WI38 (cell line): Measurements from ENCODE around the gene APOL5.

Experiments
- H3K4me3 ChIP-seq: 2 replicates; pipeline ENCODE4 v1.5.1; 2011; ENCODE audit warnings: low read depth, mild to moderate bottlenecking, control low read depth, low read length
- TF ChIP-seq, protein P1 (sequence below): IDR thresholded peaks from 2 replicates; pipeline ENCODE4 v1.5.1; 2012; ENCODE audit warnings: low read depth, mild to moderate bottlenecking, control low read depth, low read length

APOL5 gene

DNA sequence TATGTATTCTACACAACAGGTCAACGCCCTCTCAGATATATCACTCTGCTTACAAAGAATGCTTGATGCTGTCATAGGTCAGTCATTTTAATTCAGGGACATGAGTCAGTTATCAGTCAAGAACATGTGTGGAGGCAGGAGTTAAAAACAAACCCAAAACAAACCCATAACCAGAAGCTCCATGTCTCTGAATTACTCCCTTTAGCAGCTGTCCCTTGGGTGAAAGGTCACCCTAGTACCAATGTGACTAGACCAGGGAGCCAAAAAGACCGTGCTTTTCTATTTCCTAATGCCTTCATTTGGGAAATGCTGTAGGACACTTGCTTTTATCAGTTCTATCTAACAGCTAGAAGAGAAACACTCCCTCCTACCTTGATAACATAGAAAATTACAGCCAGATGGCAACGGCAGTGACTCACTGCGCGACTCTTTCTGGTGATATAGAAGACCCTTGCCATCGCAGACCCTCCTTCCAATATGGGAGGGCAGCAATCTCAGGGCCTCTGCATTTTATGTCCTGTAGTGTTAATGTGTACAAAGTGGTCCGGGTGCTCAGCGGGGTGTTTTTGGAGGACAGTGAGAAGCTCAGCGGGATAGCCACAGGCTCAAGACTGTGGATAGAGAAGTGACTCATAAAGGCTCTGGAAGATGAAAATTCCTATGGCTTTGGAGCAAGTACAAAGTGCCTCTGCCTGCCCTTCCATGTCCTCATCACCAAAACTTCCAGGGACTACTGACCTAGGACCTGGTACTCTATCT is 24.8 kb downstream of the APOL5 start:
- TF ChIP-seq, protein P1, sequence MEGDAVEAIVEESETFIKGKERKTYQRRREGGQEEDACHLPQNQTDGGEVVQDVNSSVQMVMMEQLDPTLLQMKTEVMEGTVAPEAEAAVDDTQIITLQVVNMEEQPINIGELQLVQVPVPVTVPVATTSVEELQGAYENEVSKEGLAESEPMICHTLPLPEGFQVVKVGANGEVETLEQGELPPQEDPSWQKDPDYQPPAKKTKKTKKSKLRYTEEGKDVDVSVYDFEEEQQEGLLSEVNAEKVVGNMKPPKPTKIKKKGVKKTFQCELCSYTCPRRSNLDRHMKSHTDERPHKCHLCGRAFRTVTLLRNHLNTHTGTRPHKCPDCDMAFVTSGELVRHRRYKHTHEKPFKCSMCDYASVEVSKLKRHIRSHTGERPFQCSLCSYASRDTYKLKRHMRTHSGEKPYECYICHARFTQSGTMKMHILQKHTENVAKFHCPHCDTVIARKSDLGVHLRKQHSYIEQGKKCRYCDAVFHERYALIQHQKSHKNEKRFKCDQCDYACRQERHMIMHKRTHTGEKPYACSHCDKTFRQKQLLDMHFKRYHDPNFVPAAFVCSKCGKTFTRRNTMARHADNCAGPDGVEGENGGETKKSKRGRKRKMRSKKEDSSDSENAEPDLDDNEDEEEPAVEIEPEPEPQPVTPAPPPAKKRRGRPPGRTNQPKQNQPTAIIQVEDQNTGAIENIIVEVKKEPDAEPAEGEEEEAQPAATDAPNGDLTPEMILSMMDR, result no peak
- no peak overlapping the region for H3K4me3 ChIP-seq

DNA sequence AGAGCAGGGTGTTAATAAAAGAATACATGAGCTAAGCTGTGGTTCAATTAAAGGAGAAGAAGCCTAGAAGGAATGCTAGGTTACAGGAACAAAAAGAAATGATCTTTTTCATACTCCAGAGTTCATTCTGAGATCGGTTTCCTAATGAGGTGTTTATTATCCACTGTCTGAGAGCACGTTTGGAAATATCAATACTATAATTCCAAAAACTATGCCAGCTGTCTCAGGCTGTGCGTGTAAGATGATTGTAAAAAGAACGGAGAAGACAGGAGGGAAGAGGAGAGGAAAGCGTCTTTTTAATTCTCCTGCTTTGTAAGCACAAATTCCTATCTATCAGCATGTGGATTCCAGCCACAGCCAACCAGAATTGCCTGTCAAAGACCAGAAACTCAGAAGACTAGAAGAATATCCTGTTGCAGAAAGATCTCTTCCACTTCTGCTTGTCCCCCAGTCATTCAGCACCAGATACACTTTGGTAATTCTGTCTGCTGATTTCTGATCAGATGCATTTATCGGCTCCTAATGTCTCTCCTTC is 25.7 kb downstream of the APOL5 start:
- TF ChIP-seq, protein P1, result no peak
- H3K4me3 ChIP-seq, result no peak overlapping the region

DNA sequence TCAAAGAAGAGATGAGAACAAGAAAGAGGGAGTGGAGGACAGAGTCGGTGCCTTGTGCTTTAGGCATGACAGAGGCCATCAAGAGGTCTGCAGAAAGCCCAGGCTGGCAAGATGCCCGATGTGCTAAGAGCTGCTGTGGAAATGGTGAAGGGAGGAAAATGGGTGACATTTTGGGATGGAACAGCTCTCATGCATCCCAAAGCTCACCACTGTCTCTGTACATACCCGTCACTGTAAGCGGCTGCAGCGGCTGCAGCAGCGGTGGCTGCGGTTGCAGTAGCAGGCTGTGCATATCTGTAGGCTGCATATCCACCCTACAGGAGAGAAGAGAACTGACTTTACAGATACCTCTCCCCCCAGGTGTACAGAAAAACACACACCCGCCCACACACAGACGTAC is 28.6 kb downstream of the APOL5 start:
- no peak overlapping the region for H3K4me3 ChIP-seq
- TF ChIP-seq, protein P1, result no peak

DNA sequence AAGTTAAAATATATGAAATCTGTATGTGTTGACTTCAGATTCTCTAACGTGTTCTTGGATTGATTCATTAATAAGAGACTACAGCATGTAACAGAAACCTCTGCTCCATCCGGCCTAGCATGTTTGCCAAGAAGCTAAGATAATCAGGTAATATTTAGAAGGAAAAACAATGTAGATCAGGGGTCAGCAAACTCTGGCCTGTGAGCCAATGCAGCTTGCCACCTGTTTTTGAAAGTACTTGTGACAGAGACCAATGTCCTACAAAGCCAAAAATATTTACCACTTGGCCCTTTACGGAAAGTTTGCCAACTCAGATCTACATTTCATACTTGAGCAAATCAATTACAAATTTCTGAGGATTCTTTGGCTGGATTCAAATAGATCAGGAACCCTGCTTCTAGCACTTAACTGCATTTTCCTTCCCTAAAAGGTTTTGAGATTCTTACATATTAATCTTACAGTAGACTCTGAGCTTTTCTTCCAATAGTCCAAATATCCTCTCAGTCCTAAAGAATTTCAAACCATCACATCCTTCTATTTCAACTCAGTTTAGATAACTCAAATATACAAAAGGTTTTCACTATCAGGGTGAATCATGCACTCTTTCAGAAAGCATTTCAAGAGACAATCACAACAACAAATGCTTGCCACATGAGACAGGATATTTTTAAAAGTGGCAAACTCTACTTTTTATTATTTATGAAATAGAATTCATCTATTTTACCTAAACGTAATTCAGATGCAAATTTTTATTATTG is 29.5 kb downstream of the APOL5 start:
- TF ChIP-seq, protein P1, result no peak
- H3K4me3 ChIP-seq, result no peak overlapping the region

DNA sequence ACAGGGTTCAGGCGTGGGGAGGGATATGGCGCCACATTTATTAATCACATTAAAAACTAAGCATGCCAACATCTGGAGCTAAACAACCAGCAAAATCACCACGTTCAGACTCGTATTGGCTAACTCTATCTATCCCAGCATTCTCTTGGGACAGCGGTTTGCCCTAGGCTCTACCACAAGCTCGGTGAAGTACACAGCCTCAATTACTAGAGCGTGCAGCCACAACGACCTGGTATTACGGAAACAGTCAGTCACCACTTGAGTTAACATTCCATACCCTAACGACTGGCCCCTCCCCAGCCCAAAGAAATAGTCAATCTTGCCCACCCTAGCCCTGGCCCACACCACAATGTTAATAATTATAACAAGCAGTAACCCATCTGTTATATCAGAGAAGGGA is 32.1 kb downstream of the APOL5 start:
- H3K4me3 ChIP-seq, result no peak overlapping the region
- TF ChIP-seq, protein P1, result no peak

DNA sequence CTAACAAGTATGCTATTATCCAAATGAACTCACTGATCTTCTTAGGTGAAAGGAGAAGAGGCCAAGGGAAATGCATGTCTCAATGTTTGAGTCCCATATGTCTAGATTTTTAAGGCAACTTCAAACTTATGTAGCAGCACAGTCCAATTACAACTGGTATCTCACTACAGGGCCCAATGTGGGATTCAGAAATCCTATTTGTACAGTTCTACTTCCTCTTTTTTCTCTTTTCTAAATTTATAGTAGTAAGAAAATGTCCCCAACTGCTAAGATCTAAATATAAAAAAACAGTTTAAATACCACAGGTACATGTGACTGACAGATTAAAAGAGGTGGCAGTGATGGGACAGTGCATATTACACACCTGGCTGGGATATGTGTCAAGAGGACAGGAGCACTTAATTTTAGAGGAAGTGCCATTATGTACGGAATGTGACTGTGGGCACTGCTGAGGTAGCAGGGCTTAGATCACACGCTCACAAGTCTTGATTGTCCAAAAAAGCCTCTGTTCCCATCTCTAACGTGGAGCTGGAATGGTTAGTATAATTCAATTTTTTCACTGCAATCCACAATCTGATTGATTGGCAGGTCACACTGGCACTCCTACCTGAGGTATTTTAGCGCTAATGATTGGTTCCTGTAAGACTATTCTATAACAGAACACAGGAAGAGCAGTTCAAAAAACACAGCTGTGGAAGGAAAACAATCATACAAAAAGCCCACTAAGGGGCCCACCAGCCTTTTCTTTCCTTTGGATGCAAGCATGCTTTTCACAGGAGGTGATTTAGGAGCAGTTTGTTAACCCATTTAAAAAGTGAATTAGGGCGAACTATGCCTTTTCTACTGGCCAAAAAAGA is 34.6 kb downstream of the APOL5 start:
- no peak overlapping the region for H3K4me3 ChIP-seq
- TF ChIP-seq, protein P1, result no peak
